Measurements from ENCODE around the gene LCA5. TPM values are rescaled to one million over a fixed set of nuclear protein-coding genes. Genes with fewer than 3 reads are reported as not detected.

Gene LCA5
- total RNA-seq, 1 experiment from 2014 or later: 2.3 TPM

DNA sequence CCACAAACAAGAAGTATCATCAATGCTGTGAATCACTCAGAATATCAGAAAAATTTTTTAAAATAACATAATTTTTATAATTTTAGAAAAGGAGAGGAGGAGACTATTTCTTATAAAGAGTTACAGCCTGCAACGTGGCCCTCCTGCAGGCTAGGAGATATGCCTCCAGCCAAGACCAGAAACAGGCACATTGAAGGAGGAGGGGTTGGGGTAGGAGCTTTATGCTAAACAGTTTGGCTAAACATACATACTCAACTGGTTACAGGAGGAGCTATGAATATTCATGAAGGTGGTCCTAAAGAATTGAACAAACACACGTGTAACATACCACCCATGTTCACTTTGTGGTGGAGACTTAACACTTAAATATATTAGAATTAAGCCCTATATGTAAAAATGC, 14.2 kb upstream of the LCA5 start:
- Histone ChIP-seq H2AFZ (ENCODE audit: low read length) (no peak overlapping the region), H3K9ac (ENCODE audit: extremely low read depth, insufficient read length, low read length) (no peak overlapping the region), H3K14ac (ENCODE audit: insufficient read depth, low read length) (no peak overlapping the region), H3T11ph (ENCODE audit: low read length) (no peak overlapping the region), H4K20me1 (ENCODE audit: control insufficient read depth, insufficient read depth, insufficient read length) (no peaks in the 10 kb centered on the region), H3K23ac (ENCODE audit: insufficient read length, low read depth, low read length) (no peak overlapping the region), H3K79me1 (ENCODE audit: insufficient read depth, low read depth, low read length, poor library complexity, severe bottlenecking) (no peaks in the 10 kb centered on the region), H4K8ac (replicated peaks; ENCODE audit: insufficient read length, low read depth, low read length) (no peak overlapping the region), H3K27ac (ENCODE audit: insufficient read length, low read depth, low read length) (no peak overlapping the region), H3K4me2 (ENCODE audit: insufficient read depth, insufficient read length, low read length) (no peak overlapping the region), H3K4ac (ENCODE audit: low read depth, low read length) (no peak overlapping the region), H3K9me3 (ENCODE audit: control insufficient read depth, low read depth, low read length) (no peaks in the 10 kb centered on the region), H3K56ac (ENCODE audit: insufficient read length, low read depth, low read length) (no peak overlapping the region), H2BK12ac (ENCODE audit: insufficient read length, low read depth, low read length) (no peak overlapping the region), H2BK20ac (ENCODE audit: low read depth, low read length, poor library complexity, severe bottlenecking) (no peak overlapping the region), H4K91ac (ENCODE audit: insufficient read length, low read depth, low read length) (no peak overlapping the region), H3K4me1 (ENCODE audit: insufficient read depth, low read length) (no peaks in the 10 kb centered on the region), H3K27me3 (ENCODE audit: insufficient read depth, low read length) (no peaks in the 10 kb centered on the region), H3K23me2 (ENCODE audit: insufficient read length, low read depth, low read length, poor library complexity, severe bottlenecking) (no peaks in the 10 kb centered on the region), H2BK120ac (ENCODE audit: low read depth, low read length, poor library complexity, severe bottlenecking) (no peak overlapping the region), H3K79me2 (ENCODE audit: insufficient read depth, low read length) (no peaks in the 10 kb centered on the region), H2AK5ac (ENCODE audit: insufficient read length, low read length) (no peak overlapping the region), H2BK15ac (ENCODE audit: low read depth, low read length) (no peak overlapping the region), H4K5ac (ENCODE audit: insufficient read length, low read depth, low read length) (no peak overlapping the region), H3K18ac (ENCODE audit: insufficient read length, low read depth, low read length) (no peak overlapping the region), H2BK5ac (ENCODE audit: insufficient read length, low read length) (no peak overlapping the region)
- peaks cover 5 to 12% (median 7%) of the 10 kb centered on the region in 3 experiments; a peak in 5 of 7 replicates for H3K36me3 Mint-ChIP-seq (ENCODE audit: insufficient read depth in 1 of 3, low read depth in 3 of 3)
- no peaks in the 10 kb centered on the region for H3K27me3 Mint-ChIP-seq (ENCODE audit: low read depth)
- peak overlapping the region in 1 of 3 experiments; percentile 31; a peak in 1 of 7 replicates for H3K27ac Mint-ChIP-seq
- no peaks in the 10 kb centered on the region for H3K9me3 Mint-ChIP-seq
- DNase-seq: no peak
- H3K4me3 Mint-ChIP-seq: no peak overlapping the region
- TF ChIP-seq CTCF (conservative IDR thresholded peaks at IDR 0.05): no peak
- no CpG with 5 or more reads among the region's 2 CpGs for WGBS (ENCODE audit: extremely low coverage, insufficient read length, low lambda C conversion rate)
- H3K4me1 Mint-ChIP-seq: peaks cover 7 to 8% of the 10 kb centered on the region in 2 experiments
